ENCODE data around the gene TBCB. TPM values are rescaled to one million over a fixed set of nuclear protein-coding genes. Genes with fewer than 3 reads are reported as not detected.

TBCB gene
- polyA plus RNA-seq, 1 of the 3 experiments (the other 2 are of a cell fraction) = 712 TPM

DNA sequence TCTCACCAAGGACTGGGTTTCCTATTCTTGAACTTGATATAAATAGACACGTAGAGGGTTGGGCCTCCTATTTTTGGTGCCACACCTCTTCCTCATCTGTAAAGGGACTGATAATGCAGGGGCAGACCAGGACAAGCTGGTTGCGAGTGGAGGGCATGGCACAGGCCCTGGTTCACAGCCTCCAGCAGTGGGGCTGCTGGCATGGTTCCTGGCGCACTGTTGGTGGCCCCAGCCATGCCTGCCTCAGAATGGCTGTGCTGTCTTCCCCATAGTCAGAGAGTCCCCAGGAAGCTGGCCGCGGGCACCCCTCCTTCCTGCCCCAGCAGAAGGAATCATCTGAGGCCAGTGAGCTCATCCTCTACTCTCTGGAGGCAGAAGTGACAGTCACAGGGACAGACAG, 14.8 kb upstream of the TBCB start (continued):
- no peak for TF ChIP-seq ZBTB33 (IDR thresholded peaks at IDR 0.05; ENCODE audit: borderline replicate concordance, low read depth)

DNA sequence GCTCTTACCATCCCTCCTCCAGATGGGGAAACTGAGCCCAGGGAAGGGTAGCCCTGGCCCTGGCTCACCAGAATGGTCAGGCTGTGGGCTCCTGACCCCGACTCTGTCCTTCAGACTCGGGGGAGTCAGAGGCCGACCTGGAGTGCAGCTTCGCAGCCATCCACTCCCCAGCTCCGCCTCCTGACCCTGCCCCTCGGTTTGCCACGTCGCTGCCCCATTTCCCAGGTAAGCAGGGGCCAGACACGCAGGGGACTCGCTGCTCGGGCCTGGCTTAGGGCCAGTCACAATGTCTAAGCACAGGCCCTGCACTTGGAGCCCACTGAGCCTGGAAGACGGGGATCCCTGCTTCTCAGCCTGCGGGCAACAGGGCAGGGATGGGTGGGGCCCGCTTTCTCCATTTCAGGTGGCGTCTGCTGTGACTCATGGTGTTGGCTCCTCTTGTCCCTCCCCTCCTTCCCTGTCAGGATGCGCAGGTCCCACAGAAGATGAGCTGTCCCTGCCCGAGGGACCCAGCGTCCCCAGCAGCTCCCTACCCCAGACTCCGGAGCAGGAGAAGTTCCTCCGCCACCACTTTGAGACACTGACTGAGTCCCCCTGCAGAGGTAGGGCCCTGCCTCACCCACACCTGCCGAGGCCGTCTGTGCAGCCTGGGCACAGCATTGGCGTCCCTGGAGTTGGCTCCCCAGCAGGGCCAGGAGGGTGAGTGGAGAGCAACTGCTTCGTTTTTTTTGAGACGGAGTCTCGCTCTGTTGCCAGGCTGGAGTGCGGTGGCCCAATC, 13.5 kb upstream of the TBCB start:
- 94% methylated on average over 24 of the region's 27 CpGs for WGBS (ENCODE audit: low lambda C conversion rate)
- no peak for DNase-seq
- Histone ChIP-seq H3K9ac (no peak overlapping the region), H3K79me2 (ENCODE audit: insufficient read depth) (no peaks in the 10 kb centered on the region), H3K36me3 (replicated peaks in 1 of 2; ENCODE audit: control insufficient read depth in 1 of 2, insufficient read depth in 2 of 2, low read length in 1 of 2) (peaks cover 3 to 5% of the 10 kb centered on the region in 2 experiments), H4K20me1 (ENCODE audit: insufficient read depth) (no peaks in the 10 kb centered on the region), H3K9me3 (no peaks in the 10 kb centered on the region), H3K4me3 (ENCODE audit: low read depth in 2 of 2, low read length in 1 of 2) (no peak overlapping the region), H3K9me2 (no peaks in the 10 kb centered on the region), H3F3A (replicated peaks; ENCODE audit: insufficient read depth) (no peaks in the 10 kb centered on the region), H3K4me2 (no peak overlapping the region), H3K27me3 (ENCODE audit: insufficient read depth) (no peaks in the 10 kb centered on the region), H2AFZ (ENCODE audit: low read depth) (no peak overlapping the region), H3K27ac (ENCODE audit: low read depth in 2 of 2, low read length in 1 of 2) (no peak overlapping the region), H3K4me1 (ENCODE audit: control insufficient read depth in 1 of 2, insufficient read depth in 2 of 2, low read depth in 1 of 2, low read length in 1 of 2) (no peaks in the 10 kb centered on the region)
- ChIA-PET POLR2A (no interaction called here), CTCF (no interaction called here)
- TF ChIP-seq, protein P1, sequence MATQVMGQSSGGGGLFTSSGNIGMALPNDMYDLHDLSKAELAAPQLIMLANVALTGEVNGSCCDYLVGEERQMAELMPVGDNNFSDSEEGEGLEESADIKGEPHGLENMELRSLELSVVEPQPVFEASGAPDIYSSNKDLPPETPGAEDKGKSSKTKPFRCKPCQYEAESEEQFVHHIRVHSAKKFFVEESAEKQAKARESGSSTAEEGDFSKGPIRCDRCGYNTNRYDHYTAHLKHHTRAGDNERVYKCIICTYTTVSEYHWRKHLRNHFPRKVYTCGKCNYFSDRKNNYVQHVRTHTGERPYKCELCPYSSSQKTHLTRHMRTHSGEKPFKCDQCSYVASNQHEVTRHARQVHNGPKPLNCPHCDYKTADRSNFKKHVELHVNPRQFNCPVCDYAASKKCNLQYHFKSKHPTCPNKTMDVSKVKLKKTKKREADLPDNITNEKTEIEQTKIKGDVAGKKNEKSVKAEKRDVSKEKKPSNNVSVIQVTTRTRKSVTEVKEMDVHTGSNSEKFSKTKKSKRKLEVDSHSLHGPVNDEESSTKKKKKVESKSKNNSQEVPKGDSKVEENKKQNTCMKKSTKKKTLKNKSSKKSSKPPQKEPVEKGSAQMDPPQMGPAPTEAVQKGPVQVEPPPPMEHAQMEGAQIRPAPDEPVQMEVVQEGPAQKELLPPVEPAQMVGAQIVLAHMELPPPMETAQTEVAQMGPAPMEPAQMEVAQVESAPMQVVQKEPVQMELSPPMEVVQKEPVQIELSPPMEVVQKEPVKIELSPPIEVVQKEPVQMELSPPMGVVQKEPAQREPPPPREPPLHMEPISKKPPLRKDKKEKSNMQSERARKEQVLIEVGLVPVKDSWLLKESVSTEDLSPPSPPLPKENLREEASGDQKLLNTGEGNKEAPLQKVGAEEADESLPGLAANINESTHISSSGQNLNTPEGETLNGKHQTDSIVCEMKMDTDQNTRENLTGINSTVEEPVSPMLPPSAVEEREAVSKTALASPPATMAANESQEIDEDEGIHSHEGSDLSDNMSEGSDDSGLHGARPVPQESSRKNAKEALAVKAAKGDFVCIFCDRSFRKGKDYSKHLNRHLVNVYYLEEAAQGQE (IDR thresholded peaks at IDR 0.05; ENCODE audit: low read depth, low read length) = no peak
- TF ChIP-seq FOXJ3 (CRISPR knock-in tag; IDR thresholded peaks at IDR 0.05) = no peak
- TF ChIP-seq, protein P2, sequence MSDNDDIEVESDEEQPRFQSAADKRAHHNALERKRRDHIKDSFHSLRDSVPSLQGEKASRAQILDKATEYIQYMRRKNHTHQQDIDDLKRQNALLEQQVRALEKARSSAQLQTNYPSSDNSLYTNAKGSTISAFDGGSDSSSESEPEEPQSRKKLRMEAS (IDR thresholded peaks at IDR 0.05; ENCODE audit: low read depth) = no peak
- no peak for TF ChIP-seq GATA2 (CRISPR knock-in tag; IDR thresholded peaks at IDR 0.05)
- no peak for TF ChIP-seq CTCF (IDR thresholded peaks at IDR 0.05)
- no peak for TF ChIP-seq EP300 (IDR thresholded peaks at IDR 0.05; ENCODE audit: borderline replicate concordance in 1 of 2, low read depth in 1 of 2, low read length in 1 of 2)
- TF ChIP-seq FOXM1 (IDR thresholded peaks at IDR 0.05; ENCODE audit: low read depth) = no peak
- no peak for TF ChIP-seq RAD21 (IDR thresholded peaks at IDR 0.05; ENCODE audit: low read length)
- no peak for TF ChIP-seq SMC3 (IDR thresholded peaks at IDR 0.05; ENCODE audit: low read depth, low read length)
- TF ChIP-seq NRF1 (IDR thresholded peaks at IDR 0.05; ENCODE audit: low read depth, low read length) = no peak
- no peak for TF ChIP-seq RFX5 (IDR thresholded peaks at IDR 0.05; ENCODE audit: low read length)
- TF ChIP-seq TAF1 (IDR thresholded peaks at IDR 0.05; ENCODE audit: borderline replicate concordance, low read depth, low read length) = no peak
- TF ChIP-seq MXI1 (IDR thresholded peaks at IDR 0.05; ENCODE audit: low read depth, low read length) = no peak
- no peak for TF ChIP-seq NFIC (IDR thresholded peaks at IDR 0.05; ENCODE audit: borderline replicate concordance)
- TF ChIP-seq IRF3 (IDR thresholded peaks at IDR 0.05; ENCODE audit: low read depth, low read length) = no peak
